ENCODE data around the gene CHM.
"Not testable (repeated sequence)": the region's sequence is repeated elsewhere in the genome, so short reads cannot be mapped to it uniquely, and the experiment has no call there.

Gene CHM

GRCh38 chrX:86002076-86002896, 45.1 kb downstream of the CHM start:
- in situ Hi-C loops (cut with MboI; ENCODE audit: low sequenced_read_pairs) = no loop called here

DNA sequence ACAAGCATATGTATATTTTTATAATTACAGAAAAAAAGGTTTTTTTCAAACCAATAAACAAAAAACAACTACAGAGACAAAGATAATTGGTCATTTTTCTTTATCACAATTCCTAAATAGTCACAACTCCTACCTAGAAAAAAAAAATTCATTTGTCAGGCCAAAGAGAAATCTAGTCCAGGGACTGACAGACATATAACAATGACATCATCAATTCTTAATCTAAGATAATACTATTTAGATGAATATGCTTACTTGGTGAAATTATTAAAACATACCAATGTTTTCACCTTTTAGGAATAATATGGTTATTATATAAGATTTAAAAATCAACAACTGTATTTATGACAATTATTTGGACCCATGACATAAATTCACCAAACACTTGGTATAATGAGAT, 48.4 kb downstream of the CHM start:
- in situ Hi-C loops (cut with MboI; ENCODE audit: low sequenced_read_pairs) = no loop called here

GRCh38 chrX:85996555-85996954, 50.8 kb downstream of the CHM start:
- in situ Hi-C loops (cut with MboI; ENCODE audit: low sequenced_read_pairs) = no loop called here

- in situ Hi-C loops (cut with MboI; ENCODE audit: low sequenced_read_pairs) = no loop called here
These were observed 51.7 kb downstream of the CHM start for GRCh38 chrX:85995641-85996040.

GRCh38 chrX:85994797-85995196, 52.6 kb downstream of the CHM start:
- in situ Hi-C loops (cut with MboI; ENCODE audit: low sequenced_read_pairs) = no loop called here

DNA sequence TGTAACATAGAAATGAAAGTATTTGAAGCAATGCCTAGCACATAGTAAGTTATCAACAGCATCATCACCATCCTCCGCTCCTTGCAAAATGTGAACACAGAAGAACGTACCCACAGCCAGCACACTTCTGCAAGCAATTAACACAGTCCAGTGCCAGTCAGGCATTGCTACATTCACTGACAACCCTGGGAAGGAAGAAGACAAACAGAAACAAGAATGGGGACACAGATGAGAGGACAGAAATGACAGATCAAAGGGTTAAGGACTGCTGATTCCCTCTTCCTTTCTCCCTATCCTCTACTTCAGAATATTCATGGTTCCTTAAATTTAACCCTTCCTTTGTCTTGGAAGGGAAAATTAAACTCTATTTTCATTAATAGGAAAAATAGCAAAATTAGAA, 53.1 kb downstream of the CHM start:
- in situ Hi-C loops (cut with MboI; ENCODE audit: low sequenced_read_pairs) = no loop called here

- in situ Hi-C loops (cut with MboI; ENCODE audit: low sequenced_read_pairs) = no loop called here
These were observed 53.7 kb downstream of the CHM start for GRCh38 chrX:85993539-85994197.

DNA sequence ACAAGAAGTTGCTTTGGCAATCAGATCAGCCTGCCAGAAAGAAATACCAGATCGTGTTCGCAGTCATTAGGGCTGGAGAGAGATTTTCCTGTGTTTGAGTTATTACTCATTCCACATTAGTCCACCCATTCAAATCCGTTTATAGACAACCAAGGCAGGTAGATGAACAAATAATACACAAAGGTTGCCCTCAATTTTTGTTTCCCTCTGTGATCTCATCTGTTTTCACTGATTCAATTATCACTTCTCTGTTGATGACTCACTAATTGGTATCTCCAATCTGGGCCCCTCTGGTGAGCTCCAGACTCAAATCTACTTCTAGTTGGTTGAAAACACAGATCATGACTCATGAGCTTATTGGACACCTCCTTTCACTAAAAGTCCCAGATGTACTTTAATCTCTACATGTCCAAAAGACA, 54.5 kb downstream of the CHM start:
- in situ Hi-C loops (cut with MboI; ENCODE audit: low sequenced_read_pairs) = no loop called here

DNA sequence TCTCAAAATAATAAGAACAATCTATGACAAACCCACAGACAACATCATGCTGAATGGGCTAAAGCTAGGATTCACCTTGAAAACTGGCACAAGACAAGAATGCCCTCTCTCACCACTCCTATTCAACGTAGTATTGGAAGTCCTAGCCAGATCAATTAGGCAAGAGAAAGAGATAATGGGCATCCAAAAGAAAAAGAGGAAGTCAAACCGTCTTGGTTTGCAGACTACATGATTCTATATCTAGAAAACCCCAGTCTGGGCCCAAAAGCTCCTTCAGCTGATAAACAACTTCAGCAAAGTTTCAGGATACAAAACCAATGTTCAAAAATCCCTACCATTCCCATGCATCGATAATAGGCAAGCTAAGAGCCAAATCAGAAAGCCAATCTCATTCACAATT, 59.0 kb downstream of the CHM start:
- in situ Hi-C loops (cut with MboI; ENCODE audit: low sequenced_read_pairs) = no loop called here

DNA sequence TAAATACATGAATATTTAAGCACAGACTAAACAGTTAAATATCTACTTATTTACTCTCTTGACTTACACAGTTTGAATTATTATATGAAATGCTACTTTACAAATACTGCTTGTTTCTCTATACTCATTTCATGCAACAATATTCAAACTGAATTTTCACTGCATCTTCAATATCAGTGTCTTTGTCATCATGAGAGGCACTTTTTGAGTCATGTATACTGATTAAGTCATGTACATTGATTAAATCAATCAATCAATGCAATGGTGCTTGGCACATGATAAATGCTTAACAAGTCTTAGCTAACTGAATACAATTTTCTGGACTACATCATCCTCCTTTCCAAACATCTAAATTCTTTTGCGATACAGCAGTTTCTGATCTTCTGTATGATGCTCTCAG, 67.1 kb downstream of the CHM start:
- in situ Hi-C loops (cut with MboI; ENCODE audit: low sequenced_read_pairs) = no loop called here

- in situ Hi-C loops (cut with MboI; ENCODE audit: low sequenced_read_pairs) = no loop called here
These were observed 70.1 kb downstream of the CHM start for GRCh38 chrX:85977218-85977617.

GRCh38 chrX:85972351-85972750, 75.0 kb downstream of the CHM start:
- in situ Hi-C loops (cut with MboI; ENCODE audit: low sequenced_read_pairs) = not testable (repeated sequence)

- in situ Hi-C loops (cut with MboI; ENCODE audit: low sequenced_read_pairs) = no loop called here
These were observed 82.6 kb downstream of the CHM start for GRCh38 chrX:85964744-85965143.

DNA sequence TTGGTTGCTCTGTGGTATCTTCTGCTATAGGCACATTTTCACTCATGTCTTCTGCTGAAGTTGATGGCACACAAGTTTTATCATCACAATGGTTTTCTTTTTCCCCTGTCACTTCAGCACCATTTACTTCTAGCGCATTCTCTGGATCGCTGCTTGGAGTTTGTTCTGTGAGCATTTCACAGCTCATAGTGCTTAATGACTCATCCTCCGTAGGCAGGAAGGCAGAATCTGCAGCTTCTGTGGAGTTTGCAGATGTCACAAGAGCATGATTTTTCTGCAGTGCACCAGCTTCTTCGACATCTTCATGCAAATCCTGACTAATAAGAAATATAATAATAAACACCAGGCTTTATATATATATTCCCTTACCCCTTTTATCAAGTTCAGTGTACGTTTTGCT, 83.6 kb downstream of the CHM start:
- in situ Hi-C loops (cut with MboI; ENCODE audit: low sequenced_read_pairs) = no loop called here

DNA sequence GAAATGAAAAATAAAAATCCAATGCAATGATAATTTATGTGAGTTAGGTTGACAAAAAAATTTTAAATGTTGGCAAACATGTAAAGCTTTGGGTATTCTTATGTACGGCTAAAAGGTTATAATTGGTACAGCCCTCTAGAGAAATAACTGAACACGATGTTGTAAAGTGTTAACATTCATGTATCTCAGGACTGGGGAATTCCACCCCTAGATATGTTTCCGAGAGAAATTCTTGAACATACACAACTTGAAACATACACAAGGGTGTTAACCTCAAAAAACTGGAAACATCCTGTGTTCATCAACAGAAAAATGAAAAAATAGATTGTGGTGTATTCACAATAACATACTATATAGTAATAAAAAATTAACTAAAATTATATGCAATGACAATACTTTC, 91.8 kb downstream of the CHM start:
- in situ Hi-C loops (cut with MboI; ENCODE audit: low sequenced_read_pairs) = no loop called here

GRCh38 chrX:85944751-85945150, 102.6 kb downstream of the CHM start:
- in situ Hi-C loops (cut with MboI; ENCODE audit: low sequenced_read_pairs) = not testable (repeated sequence)

- in situ Hi-C loops (cut with MboI; ENCODE audit: low sequenced_read_pairs) = no loop called here
These were observed 106.1 kb downstream of the CHM start for GRCh38 chrX:85941275-85941674.

DNA sequence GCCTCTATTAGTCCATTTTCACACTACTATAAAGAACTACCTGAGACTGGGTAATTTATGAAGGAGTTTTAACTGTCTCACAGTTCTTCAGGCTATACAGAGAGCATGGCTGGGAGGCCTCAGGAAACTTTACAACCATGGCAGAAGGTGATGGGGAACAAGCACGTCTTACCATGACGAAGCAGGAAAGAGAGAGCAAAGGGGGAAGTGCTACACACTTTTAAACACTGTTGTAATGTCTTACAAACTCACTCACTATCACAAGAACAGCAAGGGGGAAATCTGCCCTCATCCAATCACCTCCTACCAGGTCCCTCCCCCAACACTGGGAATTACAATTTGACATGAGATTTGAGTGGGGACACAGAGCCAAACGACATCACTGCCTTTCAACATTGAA, 107.4 kb downstream of the CHM start:
- in situ Hi-C loops (cut with MboI; ENCODE audit: low sequenced_read_pairs) = not testable (repeated sequence)

GRCh38 chrX:85934399-85934798, 113.0 kb downstream of the CHM start:
- in situ Hi-C loops (cut with MboI; ENCODE audit: low sequenced_read_pairs) = not testable (repeated sequence)

DNA sequence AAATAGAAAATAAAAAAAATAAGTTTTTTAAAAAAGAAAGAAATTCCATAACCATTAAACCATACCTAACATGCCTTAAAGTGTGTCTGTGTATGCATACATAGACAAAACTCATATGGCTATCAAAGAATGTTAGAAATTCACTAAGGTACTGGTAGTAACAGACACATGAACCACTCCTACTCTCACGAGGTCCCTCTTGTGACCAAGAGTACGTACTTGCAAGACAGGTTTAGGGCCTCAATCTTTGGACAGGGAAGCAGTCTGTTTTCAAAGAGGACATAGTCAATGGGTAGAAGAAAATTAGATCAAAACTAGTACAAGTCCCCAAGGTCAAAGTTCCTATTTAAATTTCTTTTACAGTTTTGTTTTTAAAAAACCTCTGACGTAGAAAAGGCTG, 117.3 kb downstream of the CHM start:
- in situ Hi-C loops (cut with MboI; ENCODE audit: low sequenced_read_pairs) = no loop called here

- in situ Hi-C loops (cut with MboI; ENCODE audit: low sequenced_read_pairs) = no loop called here
These were observed 118.8 kb downstream of the CHM start for GRCh38 chrX:85928606-85929005.

DNA sequence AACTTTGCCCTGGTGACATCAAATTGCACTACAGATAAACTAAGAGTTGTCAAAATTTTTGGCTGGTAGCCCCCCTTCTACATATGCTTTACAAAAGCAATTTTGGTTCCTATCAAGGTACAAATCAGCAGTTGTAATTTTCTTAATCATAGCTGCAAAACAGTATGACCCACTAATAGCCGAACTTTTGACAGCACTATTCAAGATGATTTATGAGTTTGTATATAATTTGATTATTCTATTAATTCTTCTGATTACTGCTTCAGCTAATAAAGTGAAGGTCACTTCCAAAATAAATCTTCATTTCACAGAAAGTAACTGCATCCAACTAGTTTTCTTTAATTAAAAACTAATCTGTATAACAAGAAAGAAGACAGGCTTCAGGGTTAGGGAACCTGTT, 119.6 kb downstream of the CHM start:
- in situ Hi-C loops (cut with MboI; ENCODE audit: low sequenced_read_pairs) = no loop called here

DNA sequence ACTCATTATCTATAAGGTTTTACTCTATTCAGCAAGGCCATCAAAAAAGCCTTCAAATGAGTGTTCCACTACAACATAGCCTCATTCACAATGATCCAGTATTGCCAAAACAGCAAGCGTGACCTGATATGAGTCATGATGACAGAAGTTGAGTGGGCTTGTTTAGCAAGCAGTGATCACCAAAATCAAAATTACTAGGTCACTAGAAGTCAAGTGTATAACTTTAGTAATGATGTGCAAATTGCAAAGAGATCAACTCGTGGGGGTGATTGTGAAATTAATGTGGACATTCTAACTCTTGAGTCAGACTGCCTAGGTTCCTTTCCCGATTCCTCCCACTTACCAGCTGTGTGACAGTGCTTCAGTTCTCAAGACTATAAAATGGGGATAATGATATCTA, 124.5 kb downstream of the CHM start:
- in situ Hi-C loops (cut with MboI; ENCODE audit: low sequenced_read_pairs) = no loop called here
